Esophagus (tissue), 2 donors: ENCODE results near the gene ZNRF4. TPM values are rescaled to one million over a fixed set of nuclear protein-coding genes. Genes with fewer than 3 reads are reported as not detected.
"Not testable (repeated sequence)": the region's sequence is repeated elsewhere in the genome, so short reads cannot be mapped to it uniquely, and the experiment has no call there.

Experiments
- H3K27ac ChIP-seq, 2 donors: one replicate each; pipeline ENCODE4 v1.5.1; 2013; ENCODE audit warnings: low read depth in 2 of 2, mild to moderate bottlenecking in 2 of 2, inconsistent platforms in 1 of 2, low read length in 1 of 2, moderate library complexity in 1 of 2
- H3K27me3 ChIP-seq, 2 donors: one replicate each; pipeline ENCODE4 v1.6.1; 2013; ENCODE audit warnings: low read length in 2 of 2, control low read depth in 1 of 2, mild to moderate bottlenecking in 1 of 2; ENCODE audit not compliant: insufficient read depth in 2 of 2, control insufficient read depth in 1 of 2
- H3K36me3 ChIP-seq, 2 donors: one replicate each; pipeline ENCODE4 v1.6.1; 2013; ENCODE audit warnings: low read length in 1 of 2; ENCODE audit not compliant: control insufficient read depth in 2 of 2, insufficient read depth in 2 of 2
- H3K4me1 ChIP-seq, 2 donors: one replicate each; pipeline ENCODE4 v1.6.1; 2013; ENCODE audit warnings: low read length in 1 of 2; ENCODE audit not compliant: control insufficient read depth in 2 of 2, insufficient read depth in 2 of 2
- H3K4me3 ChIP-seq, 2 donors: one replicate each; pipeline ENCODE4 v1.5.1; 2013; ENCODE audit warnings: low read length in 2 of 2, mild to moderate bottlenecking in 2 of 2, low read depth in 1 of 2, moderate library complexity in 1 of 2
- H3K9me3 ChIP-seq, 2 donors: one replicate each; pipeline ENCODE4 v1.6.1; 2013; ENCODE audit warnings: mild to moderate bottlenecking in 2 of 2, low read depth in 1 of 2, low read length in 1 of 2, moderate library complexity in 1 of 2; ENCODE audit not compliant: control insufficient read depth in 2 of 2, insufficient read depth in 1 of 2
- WGBS, 2 donors: extraction: QIAGEN DNeasy Blood & Tissue Kit; methylation state at CpG; one replicate each; pipeline ENCODE4 v1.1.7; 2013; 5-methylcytosine and 5-hydroxymethylcytosine counted together
- polyA plus RNA-seq, 2 donors: library from polyadenylated mRNA; stranded (reverse); fragments of 200-250 nt; gene quantifications; one replicate each; pipeline ENCODE4 v1.2.3, GENCODE V29; 2013
- donor health status: healthy with polysubstance abuse.
- donor health status: Bipolar disorder and iron deficiency.

Gene ZNRF4
- polyA plus RNA-seq, 2 donors, result not detected

- WGBS, 2 donors, result 42% methylated on average over 6 of the region's 6 CpGs
- H3K27me3 ChIP-seq, result no peaks in the 10 kb centered on the region
These were observed 25.2 kb downstream of the ZNRF4 start for GRCh38 chr19:5480427-5480836.

GRCh38 chr19:5481957-5482356, 26.7 kb downstream of the ZNRF4 start:
- H3K4me3 ChIP-seq, result no peak overlapping the region
- no peak overlapping the region for H3K27ac ChIP-seq
- peaks cover 2 to 7% of the 10 kb centered on the region in 2 donors for H3K9me3 ChIP-seq
- H3K27me3 ChIP-seq, result no peaks in the 10 kb centered on the region
- 87 to 96% methylated on average over 2 of the region's 2 CpGs for WGBS, 2 donors
- no peaks in the 10 kb centered on the region for H3K36me3 ChIP-seq
- H3K4me1 ChIP-seq, result no peaks in the 10 kb centered on the region

More at GRCh38 chr19:5480427-5480836, 25.2 kb downstream of the ZNRF4 start:
- Histone ChIP-seq H3K4me1 (no peaks in the 10 kb centered on the region), H3K4me3 (no peak overlapping the region), H3K36me3 (no peaks in the 10 kb centered on the region), H3K9me3 (peaks cover 2 to 7% of the 10 kb centered on the region in 2 donors), H3K27ac (no peak overlapping the region)

GRCh38 chr19:5484398-5485285, 29.4 kb downstream of the ZNRF4 start:
- H3K36me3 ChIP-seq, result no peaks in the 10 kb centered on the region
- no peak overlapping the region for H3K27ac ChIP-seq
- H3K4me1 ChIP-seq, result peaks cover 0 to 5% of the 10 kb centered on the region in 2 donors
- no peaks in the 10 kb centered on the region for H3K27me3 ChIP-seq
- peaks cover 2 to 7% of the 10 kb centered on the region in 2 donors for H3K9me3 ChIP-seq
- 21 to 24% methylated on average over 13 of the region's 13 CpGs for WGBS, 2 donors
- H3K4me3 ChIP-seq, result no peak overlapping the region

- Histone ChIP-seq H3K4me1 (peaks cover 0 to 5% of the 10 kb centered on the region in 2 donors), H3K27ac (no peak overlapping the region), H3K27me3 (no peaks in the 10 kb centered on the region), H3K9me3 (peaks cover 2 to 7% of the 10 kb centered on the region in 2 donors), H3K36me3 (no peaks in the 10 kb centered on the region), H3K4me3 (no peak overlapping the region)
- WGBS, 2 donors, result 56 to 63% methylated on average over 3 of the region's 3 CpGs
These were observed 30.0 kb downstream of the ZNRF4 start for GRCh38 chr19:5485286-5485636.

- H3K27ac ChIP-seq, H3K4me1 ChIP-seq, H3K27me3 ChIP-seq, H3K36me3 ChIP-seq, H3K4me3 ChIP-seq, H3K9me3 ChIP-seq: not testable (repeated sequence)
- 90 to 91% methylated on average over 4 of the region's 4 CpGs for WGBS, 2 donors
These were observed 30.4 kb downstream of the ZNRF4 start for GRCh38 chr19:5485658-5486057.

- Histone ChIP-seq H3K4me1 (peaks cover 0 to 5% of the 10 kb centered on the region in 2 donors), H3K27me3 (peaks cover 0 to 2% of the 10 kb centered on the region in 2 donors), H3K4me3 (no peak overlapping the region), H3K27ac (peak overlapping the region in 1 of 2 donors; percentile 11), H3K9me3 (peaks cover 0 to 3% of the 10 kb centered on the region in 2 donors), H3K36me3 (no peaks in the 10 kb centered on the region)
- 52 to 59% methylated on average over 7 of the region's 7 CpGs for WGBS, 2 donors
These were observed 32.0 kb downstream of the ZNRF4 start for GRCh38 chr19:5487222-5487621.

GRCh38 chr19:5489551-5489950, 34.3 kb downstream of the ZNRF4 start:
- Histone ChIP-seq H3K9me3 (no peaks in the 10 kb centered on the region), H3K4me1 (peaks cover 0 to 5% of the 10 kb centered on the region in 2 donors), H3K36me3 (no peaks in the 10 kb centered on the region), H3K27me3 (peaks cover 0 to 7% of the 10 kb centered on the region in 2 donors), H3K27ac (no peak overlapping the region), H3K4me3 (no peak overlapping the region)
- 46 to 49% methylated on average over 18 of the region's 18 CpGs for WGBS, 2 donors

GRCh38 chr19:5491565-5491964, 36.3 kb downstream of the ZNRF4 start:
- H3K9me3 ChIP-seq, result no peaks in the 10 kb centered on the region
- 90 to 93% methylated on average over 12 of the region's 12 CpGs for WGBS, 2 donors
- H3K4me1 ChIP-seq, result peaks cover 0 to 5% of the 10 kb centered on the region in 2 donors
- no peaks in the 10 kb centered on the region for H3K36me3 ChIP-seq
- H3K4me3 ChIP-seq, result no peak overlapping the region
- H3K27ac ChIP-seq, result no peak overlapping the region
- peaks cover 0 to 7% of the 10 kb centered on the region in 2 donors for H3K27me3 ChIP-seq

GRCh38 chr19:5492281-5492634, 37.0 kb downstream of the ZNRF4 start:
- Histone ChIP-seq H3K4me1 (peaks cover 0 to 2% of the 10 kb centered on the region in 2 donors), H3K4me3 (no peak overlapping the region), H3K27ac (no peak overlapping the region), H3K36me3 (no peaks in the 10 kb centered on the region), H3K27me3 (peaks cover 0 to 7% of the 10 kb centered on the region in 2 donors), H3K9me3 (no peaks in the 10 kb centered on the region)
- 59 to 66% methylated on average over 8 of the region's 8 CpGs for WGBS, 2 donors
